Fibroblast of villous mesenchyme (primary cell): ENCODE data around the gene SMC3. TPM values are rescaled to one million over a fixed set of nuclear protein-coding genes. Genes with fewer than 3 reads are reported as not detected.
"Not testable (repeated sequence)": the region's sequence is repeated elsewhere in the genome, so short reads cannot be mapped to it uniquely, and the experiment has no call there.

Source experiments
- DNase-seq: peaks from one replicate; pipeline ENCODE4 v3.0.0-alpha.2; 2010; ENCODE audit warnings: low read depth
- H3K4me3 ChIP-seq: 2 replicates; pipeline ENCODE4 v1.5.1; 2011; ENCODE audit warnings: low read depth, mild to moderate bottlenecking, low read length
- total RNA-seq: library from RNA; depleted of rRNA; stranded (reverse); fragments of >200 nt; gene quantifications from 2 replicates; pipeline ENCODE4 v1.2.3, GENCODE V29; 2012
- TF ChIP-seq, protein P1 (sequence below): IDR thresholded peaks from 2 replicates; pipeline ENCODE4 v1.5.1; 2012; ENCODE audit warnings: low read depth, mild to moderate bottlenecking, low read length; ENCODE audit not compliant: insufficient read depth

The SMC3 gene
- total RNA-seq, 1 donor, result 23.3 TPM

DNA sequence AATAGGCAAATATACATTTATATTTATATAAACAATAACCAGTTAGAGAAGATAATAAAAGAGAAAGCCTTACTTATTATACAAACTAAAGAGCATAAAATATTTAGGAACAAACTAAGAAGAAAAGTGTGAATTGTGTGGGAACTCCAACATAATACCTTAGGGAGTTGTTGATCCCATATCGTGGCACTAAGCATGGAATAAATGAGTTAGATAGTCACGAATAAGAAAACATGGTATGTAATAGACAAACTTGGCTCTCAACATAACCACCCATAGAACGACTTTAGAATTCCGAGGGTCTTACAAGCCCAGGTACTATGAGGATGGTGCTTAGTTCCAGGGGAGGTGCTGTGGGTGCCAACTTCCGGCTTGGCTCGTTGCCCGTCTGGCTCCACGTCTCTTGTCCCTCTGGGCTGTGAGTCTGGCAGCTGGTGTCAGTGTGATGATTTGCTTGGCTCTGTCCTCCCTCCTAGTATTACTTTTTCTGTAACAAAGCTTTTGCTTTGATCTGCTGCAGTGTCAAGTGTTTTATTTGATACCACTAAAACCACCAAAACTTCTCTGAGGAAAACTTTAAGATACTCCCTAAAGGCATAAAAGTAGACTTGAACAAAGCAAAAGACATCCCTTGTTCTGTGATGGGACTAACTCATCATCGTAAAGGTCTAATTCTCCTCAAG lies 67.2 kb downstream of the SMC3 start:
- TF ChIP-seq, protein P1, sequence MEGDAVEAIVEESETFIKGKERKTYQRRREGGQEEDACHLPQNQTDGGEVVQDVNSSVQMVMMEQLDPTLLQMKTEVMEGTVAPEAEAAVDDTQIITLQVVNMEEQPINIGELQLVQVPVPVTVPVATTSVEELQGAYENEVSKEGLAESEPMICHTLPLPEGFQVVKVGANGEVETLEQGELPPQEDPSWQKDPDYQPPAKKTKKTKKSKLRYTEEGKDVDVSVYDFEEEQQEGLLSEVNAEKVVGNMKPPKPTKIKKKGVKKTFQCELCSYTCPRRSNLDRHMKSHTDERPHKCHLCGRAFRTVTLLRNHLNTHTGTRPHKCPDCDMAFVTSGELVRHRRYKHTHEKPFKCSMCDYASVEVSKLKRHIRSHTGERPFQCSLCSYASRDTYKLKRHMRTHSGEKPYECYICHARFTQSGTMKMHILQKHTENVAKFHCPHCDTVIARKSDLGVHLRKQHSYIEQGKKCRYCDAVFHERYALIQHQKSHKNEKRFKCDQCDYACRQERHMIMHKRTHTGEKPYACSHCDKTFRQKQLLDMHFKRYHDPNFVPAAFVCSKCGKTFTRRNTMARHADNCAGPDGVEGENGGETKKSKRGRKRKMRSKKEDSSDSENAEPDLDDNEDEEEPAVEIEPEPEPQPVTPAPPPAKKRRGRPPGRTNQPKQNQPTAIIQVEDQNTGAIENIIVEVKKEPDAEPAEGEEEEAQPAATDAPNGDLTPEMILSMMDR, result no peak
- no peak for DNase-seq

DNA sequence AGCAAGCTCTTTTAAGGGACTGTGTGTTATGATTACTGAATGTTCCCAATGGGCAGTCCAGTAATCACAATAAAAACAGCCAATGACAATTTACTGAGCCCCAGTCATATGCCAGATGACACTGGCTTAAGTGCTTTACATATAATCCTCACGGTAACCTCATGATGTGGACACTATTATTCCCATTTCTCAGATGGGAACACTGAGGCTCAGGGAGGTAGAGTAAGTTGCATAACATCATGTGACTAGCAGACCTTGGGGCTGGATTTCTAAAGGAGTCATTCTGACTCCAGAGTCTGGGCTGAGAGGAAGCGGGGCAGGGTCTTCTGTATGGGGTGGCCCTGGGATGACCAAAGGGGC lies 69.1 kb downstream of the SMC3 start:
- TF ChIP-seq, protein P1, result no peak
- DNase-seq, result no peak
- no peak overlapping the region for H3K4me3 ChIP-seq

More for the DNA sequence above, 67.2 kb downstream of the SMC3 start:
- H3K4me3 ChIP-seq, result no peak overlapping the region

DNA sequence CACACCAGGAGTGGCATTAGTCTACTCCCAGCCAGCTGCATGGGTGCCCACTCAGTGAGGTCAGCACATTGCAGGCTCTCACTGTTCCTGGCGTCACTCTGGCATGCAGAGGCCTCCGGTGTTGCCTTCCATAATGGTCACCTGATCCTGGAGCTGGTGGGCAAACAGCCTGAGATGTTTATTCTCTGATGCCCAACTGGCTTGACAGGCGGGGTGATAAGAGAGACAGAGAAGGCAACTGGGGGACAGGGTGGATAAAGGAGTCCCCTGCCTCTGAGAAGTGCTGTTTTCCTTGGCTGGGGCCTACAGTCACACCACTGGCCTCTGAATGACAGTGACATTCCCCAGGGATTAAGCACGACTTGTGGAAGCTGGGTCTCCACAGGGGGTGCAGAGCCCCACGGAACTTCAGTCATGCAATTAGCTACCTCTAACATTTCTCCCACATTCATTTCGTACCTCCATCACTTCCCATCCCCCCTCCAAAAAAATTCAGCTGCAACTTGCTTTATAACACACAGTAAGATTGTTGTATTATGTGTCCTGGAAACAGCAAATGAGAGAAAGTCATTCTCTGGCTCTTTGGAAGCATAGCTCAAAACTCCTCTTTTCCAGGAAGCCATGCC lies 69.5 kb downstream of the SMC3 start:
- TF ChIP-seq, protein P1, result no peak
- no peak for DNase-seq
- H3K4me3 ChIP-seq, result no peak overlapping the region

DNA sequence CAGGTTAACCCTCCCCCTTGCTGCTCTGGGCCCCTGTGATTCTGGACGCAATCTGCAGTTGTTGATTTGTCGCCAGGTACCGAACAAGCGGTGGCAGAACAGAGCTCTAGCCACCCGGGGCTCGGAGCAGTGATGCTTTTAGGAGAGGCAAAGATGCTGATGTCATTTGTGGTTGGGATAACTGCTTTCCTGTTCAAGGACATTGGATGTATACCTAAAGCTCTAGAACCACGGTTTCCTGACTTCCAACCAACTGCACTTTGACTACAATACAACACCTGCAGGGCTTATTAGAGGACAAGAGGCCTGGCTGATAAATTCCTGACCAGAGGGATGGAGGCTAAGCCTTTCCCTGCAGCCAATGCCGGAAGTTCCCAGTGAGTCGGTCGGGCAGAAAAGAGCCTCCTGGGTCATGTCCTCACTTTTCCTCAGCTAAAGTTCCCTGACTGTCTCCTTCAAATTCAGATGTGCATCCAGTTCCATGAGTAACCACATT lies 70.1 kb downstream of the SMC3 start:
- TF ChIP-seq, protein P1, result no peak
- no peak overlapping the region for H3K4me3 ChIP-seq
- no peak for DNase-seq

DNA sequence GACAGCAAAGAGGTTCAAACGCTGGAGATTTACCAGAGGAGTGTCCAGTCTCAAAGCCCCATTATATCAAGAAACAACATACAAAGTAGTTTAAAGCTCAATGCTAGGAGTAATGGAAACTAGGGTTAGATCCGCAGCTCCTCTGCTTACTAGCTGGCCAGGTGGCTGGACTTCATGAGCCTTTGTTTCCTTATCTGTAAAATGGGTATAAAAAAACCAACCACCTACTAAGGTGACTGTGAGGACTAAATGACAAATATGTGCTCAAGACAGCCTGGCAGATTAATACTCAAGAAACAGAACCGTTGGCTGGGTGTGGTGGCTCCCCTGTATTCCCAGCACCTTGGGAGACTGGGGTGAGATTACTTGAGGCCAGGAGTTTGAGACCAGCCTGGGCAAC lies 70.8 kb downstream of the SMC3 start:
- no peak for DNase-seq
- TF ChIP-seq, protein P1, result no peak
- H3K4me3 ChIP-seq, result no peak overlapping the region

DNA sequence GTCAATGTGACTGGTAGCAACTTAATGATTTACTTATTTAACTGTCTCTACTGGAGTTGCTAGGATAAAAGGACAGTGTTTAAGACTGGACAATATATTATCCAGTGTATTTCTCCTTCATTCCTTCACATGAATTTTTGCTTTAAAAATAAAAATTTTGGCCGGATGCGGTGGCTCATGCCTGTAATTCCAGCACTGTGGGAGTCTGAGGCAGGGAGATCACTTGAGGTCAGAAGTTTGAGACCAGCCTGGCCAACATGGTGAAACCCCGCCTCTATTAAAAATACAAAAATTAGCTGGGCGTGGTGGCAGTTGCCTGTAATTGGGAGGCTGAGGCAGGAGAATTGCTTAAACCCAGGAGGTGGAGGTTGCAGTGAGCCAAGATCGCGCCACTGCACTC lies 71.6 kb downstream of the SMC3 start:
- not testable (repeated sequence) for H3K4me3 ChIP-seq, DNase-seq

DNA sequence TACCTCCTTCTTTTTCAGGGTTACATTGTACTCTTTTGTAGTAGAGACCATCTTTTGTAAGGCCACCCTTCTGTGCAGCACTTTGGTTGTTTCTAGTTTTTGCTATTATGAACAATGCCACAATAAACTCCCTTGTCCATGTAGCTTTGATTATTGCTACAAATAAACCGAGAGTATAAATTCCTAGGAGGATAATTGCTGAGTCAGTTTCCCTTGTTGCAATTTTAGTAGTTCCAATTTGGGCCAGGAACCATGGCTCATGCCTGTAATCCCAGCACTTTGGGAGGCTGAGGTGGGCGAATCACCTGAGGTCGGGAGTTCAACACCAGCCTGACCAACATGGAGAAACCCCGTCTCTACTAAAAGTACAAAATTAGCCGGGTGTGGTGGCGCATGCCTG lies 72.4 kb downstream of the SMC3 start:
- H3K4me3 ChIP-seq, DNase-seq: not testable (repeated sequence)

DNA sequence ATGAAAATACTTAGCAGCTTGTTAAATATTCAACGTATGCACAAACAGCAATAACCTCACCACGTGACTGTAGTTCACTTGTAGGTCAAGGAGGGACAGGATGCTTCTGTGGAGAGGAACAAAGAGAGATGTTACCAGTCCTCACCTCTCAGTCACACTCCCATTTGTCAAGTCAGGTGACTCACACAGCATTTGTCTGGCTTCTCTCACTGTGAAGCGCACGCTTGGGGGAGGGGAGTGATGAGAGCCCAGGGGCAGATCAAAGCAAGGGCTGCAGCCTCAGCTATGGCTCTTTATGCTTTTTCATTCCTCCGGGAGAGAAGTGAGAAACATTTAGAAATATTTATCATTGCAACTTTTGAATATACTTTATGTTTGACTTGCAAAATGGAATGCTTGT lies 73.8 kb downstream of the SMC3 start:
- no peak for DNase-seq
- no peak overlapping the region for H3K4me3 ChIP-seq
- TF ChIP-seq, protein P1, result no peak
